Lower leg skin (tissue), 3 donors: ENCODE results near the gene FAM131A.

Experiments used
- POLR2A ChIP-seq, 2 donors: fragments of 450-650 bp; IDR thresholded peaks; one replicate each; pipeline ENCODE4 v1.6.1; 2016 to 2017; ENCODE audit warnings: antibody characterized with exemption in 2 of 2, mild to moderate bottlenecking in 1 of 2, moderate library complexity in 1 of 2
- TF ChIP-seq, protein P1 (sequence below), 3 donors: fragments of 450-650 bp; IDR thresholded peaks; one replicate each; pipeline ENCODE4 v1.5.1; 2016; ENCODE audit warnings: antibody characterized with exemption in 3 of 3, mild to moderate bottlenecking in 3 of 3, moderate library complexity in 2 of 3

DNA sequence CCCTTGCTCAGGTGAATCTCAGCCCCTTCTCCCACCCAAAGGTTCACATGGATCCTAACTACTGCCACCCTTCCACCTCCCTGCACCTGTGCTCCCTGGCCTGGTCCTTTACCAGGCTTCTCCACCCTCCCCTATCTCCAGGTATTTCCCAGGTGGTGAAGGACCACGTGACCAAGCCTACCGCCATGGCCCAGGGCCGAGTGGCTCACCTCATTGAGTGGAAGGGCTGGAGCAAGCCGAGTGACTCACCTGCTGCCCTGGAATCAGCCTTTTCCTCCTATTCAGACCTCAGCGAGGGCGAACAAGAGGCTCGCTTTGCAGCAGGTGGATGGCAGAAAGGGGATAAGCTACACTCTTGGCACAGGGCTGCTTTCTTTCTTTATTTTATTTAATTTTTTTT, 4.5 kb downstream of the FAM131A start:
- TF ChIP-seq, protein P1, sequence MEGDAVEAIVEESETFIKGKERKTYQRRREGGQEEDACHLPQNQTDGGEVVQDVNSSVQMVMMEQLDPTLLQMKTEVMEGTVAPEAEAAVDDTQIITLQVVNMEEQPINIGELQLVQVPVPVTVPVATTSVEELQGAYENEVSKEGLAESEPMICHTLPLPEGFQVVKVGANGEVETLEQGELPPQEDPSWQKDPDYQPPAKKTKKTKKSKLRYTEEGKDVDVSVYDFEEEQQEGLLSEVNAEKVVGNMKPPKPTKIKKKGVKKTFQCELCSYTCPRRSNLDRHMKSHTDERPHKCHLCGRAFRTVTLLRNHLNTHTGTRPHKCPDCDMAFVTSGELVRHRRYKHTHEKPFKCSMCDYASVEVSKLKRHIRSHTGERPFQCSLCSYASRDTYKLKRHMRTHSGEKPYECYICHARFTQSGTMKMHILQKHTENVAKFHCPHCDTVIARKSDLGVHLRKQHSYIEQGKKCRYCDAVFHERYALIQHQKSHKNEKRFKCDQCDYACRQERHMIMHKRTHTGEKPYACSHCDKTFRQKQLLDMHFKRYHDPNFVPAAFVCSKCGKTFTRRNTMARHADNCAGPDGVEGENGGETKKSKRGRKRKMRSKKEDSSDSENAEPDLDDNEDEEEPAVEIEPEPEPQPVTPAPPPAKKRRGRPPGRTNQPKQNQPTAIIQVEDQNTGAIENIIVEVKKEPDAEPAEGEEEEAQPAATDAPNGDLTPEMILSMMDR (IDR thresholded peaks at IDR 0.05) = no peak
- TF ChIP-seq POLR2A (IDR thresholded peaks at IDR 0.05) = no peak
